PFSK-1 (cell line): ENCODE measurements around the gene C1QTNF1.

ENCODE experiments used
- FOXP2 ChIP-seq: optimal IDR thresholded peaks from 2 replicates; pipeline ENCODE3; 2011; ENCODE audit warnings: borderline replicate concordance, control low read depth, inconsistent platforms; ENCODE audit not compliant: insufficient read depth; ENCODE audit errors: extremely low read length, extremely low read depth
- POLR2AphosphoS5 ChIP-seq: IDR thresholded peaks from 2 replicates; pipeline ENCODE4 v1.6.1; 2012; ENCODE audit warnings: low read depth, mild to moderate bottlenecking, control low read depth, low read length, moderate library complexity
- REST ChIP-seq, 2 experiments: IDR thresholded peaks; 2 replicates each; pipeline versions ENCODE4 v1.6.1 to v1.8.0; 2011 to 2012; ENCODE audit warnings: low read depth in 2 of 2, low read length in 2 of 2, control low read depth in 1 of 2, inconsistent platforms in 1 of 2, mild to moderate bottlenecking in 1 of 2, moderate library complexity in 1 of 2; ENCODE audit not compliant: insufficient read depth in 1 of 2
- SIN3A ChIP-seq: IDR thresholded peaks from 2 replicates; pipeline ENCODE4 v1.6.1; 2012; ENCODE audit warnings: mild to moderate bottlenecking, low read length, moderate library complexity, borderline replicate concordance; ENCODE audit not compliant: insufficient read depth
- TAF1 ChIP-seq: IDR thresholded peaks from 2 replicates; pipeline ENCODE4 v1.6.1; 2012; ENCODE audit warnings: low read length, control low read depth, borderline replicate concordance; ENCODE audit not compliant: insufficient read depth

- TF ChIP-seq REST (IDR thresholded peaks at IDR 0.05; ENCODE audit: insufficient read depth in 1 of 2, low read depth in 2 of 2, low read length in 2 of 2): no peak
- no peak for TF ChIP-seq POLR2AphosphoS5
- no peak for TF ChIP-seq TAF1
- no peak for TF ChIP-seq FOXP2
- TF ChIP-seq SIN3A: no peak
These were observed 24.0 kb upstream of the C1QTNF1 start for GRCh38 chr17:78999947-79000395.
